A204.1 (cell line): ENCODE results near the gene F7.
"Not testable (repeated sequence)": the region's sequence is repeated elsewhere in the genome, so short reads cannot be mapped to it uniquely, and the experiment has no call there.

Experiments used
- FAIRE-seq: peaks from 2 replicates; lab custom pipeline; 2012; peaks lifted over from hg19 to GRCh38; lab: Jason Lieb, UNC

F7 gene

GRCh38 chr13:113105032-113105920 lies at the start of gene F7:
TSS of gene F7 (plus strand) at chr13:113105791. CDS start at chr13:113105842, 51 bp downstream.
- no peak for FAIRE-seq

- FAIRE-seq: no peak
Measured at GRCh38 chr13:113057084-113057483, 48.5 kb upstream of the F7 start.

- FAIRE-seq: not testable (repeated sequence)
Measured at GRCh38 chr13:113057559-113057958, 48.0 kb upstream of the F7 start.

GRCh38 chr13:113058129-113058987 lies 47.2 kb upstream of the F7 start:
- no peak for FAIRE-seq

GRCh38 chr13:113058988-113059850 lies 46.4 kb upstream of the F7 start:
- FAIRE-seq: no peak

- FAIRE-seq: no peak
Measured at GRCh38 chr13:113059891-113060290, 45.7 kb upstream of the F7 start.

- FAIRE-seq: no peak
Measured at GRCh38 chr13:113060557-113061270, 44.9 kb upstream of the F7 start.

- no peak for FAIRE-seq
Measured at GRCh38 chr13:113061271-113061625, 44.3 kb upstream of the F7 start.

- FAIRE-seq: no peak
Measured at GRCh38 chr13:113061796-113062425, 43.7 kb upstream of the F7 start.

GRCh38 chr13:113062691-113063090 lies 42.9 kb upstream of the F7 start:
- FAIRE-seq: no peak

GRCh38 chr13:113063091-113063491 lies 42.5 kb upstream of the F7 start:
- no peak for FAIRE-seq

- no peak for FAIRE-seq
Measured at GRCh38 chr13:113064000-113064533, 41.5 kb upstream of the F7 start.

GRCh38 chr13:113064534-113065405 lies 40.8 kb upstream of the F7 start:
- no peak for FAIRE-seq

GRCh38 chr13:113065406-113066141 lies 40.0 kb upstream of the F7 start:
- no peak for FAIRE-seq

GRCh38 chr13:113066142-113066455 lies 39.5 kb upstream of the F7 start:
- FAIRE-seq: no peak

GRCh38 chr13:113066746-113067145 lies 38.8 kb upstream of the F7 start:
- FAIRE-seq: no peak

GRCh38 chr13:113069861-113070805 lies 35.5 kb upstream of the F7 start:
- no peak for FAIRE-seq

- FAIRE-seq: no peak
Measured at GRCh38 chr13:113070855-113071254, 34.7 kb upstream of the F7 start.
